HG02943 (cell line): ENCODE data around the gene SYK.

Experiments
- ATAC-seq: cut with Tn5 transposase; IDR thresholded peaks from one replicate; pipeline ENCODE4 v1.9.1; 2021; ENCODE audit warnings: mild to moderate bottlenecking, low read depth, moderate library complexity; ENCODE audit not compliant: unreplicated experiment

Gene SYK

DNA sequence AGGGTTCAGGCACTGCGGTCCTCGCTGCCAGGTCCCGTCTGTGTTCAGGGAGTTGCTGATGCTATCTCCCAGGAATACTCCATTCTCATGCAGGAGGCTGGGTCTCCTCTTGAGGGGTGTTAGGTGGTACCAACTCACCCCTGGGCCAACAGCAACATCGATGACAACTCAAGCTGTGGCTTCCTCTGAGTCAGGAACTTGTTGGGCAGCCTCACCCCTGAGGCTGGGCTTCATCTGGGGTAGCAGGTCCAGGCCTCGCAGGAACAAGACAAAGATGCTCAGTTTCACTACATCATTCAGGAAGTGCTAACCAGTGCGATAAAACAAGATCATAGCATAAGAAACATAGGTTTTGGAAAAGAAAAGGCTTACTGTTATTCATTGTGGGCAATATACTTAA lies 125.9 kb downstream of the SYK start:
- ATAC-seq = no peak

DNA sequence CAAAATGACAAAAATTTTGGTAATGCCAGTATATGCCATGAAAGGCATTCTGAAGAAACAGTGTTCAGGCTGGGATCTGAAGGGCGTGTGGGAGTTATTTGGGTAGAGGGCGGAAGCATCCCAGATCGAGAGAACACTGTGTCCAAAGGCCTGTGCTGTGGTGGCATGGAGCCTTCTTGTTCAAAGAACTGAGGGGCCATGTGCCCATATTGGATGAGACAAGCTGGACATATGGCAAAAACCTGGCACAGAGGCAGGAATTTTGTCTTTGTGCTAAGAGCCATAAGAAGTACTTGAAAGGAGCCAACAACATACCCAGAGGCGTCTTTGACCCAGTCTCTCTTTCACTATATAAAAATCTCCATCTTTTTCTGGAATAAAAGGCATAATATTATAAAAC lies 128.0 kb downstream of the SYK start:
- ATAC-seq = no peak

GRCh38 chr9:90933468-90933867 lies 131.8 kb downstream of the SYK start:
- ATAC-seq = no peak

DNA sequence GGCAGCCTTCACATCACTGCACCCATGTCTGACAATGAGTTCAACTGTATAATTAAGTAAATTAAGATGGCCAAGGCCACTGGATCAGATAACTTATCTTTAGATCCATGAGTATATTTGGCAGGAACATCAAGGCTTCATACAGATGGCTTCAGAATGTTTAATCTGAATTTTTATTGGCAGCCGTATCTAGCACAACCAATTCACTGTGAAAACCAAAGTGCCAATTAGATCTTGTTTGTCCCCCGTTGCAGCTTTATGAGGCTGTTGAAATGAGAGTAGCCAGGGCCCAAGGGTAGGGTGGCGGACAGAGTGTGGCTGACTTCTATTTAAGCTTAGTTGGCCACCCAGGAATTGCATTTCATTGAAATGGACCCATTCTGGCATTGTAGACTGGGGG lies 137.7 kb downstream of the SYK start:
- no peak for ATAC-seq

DNA sequence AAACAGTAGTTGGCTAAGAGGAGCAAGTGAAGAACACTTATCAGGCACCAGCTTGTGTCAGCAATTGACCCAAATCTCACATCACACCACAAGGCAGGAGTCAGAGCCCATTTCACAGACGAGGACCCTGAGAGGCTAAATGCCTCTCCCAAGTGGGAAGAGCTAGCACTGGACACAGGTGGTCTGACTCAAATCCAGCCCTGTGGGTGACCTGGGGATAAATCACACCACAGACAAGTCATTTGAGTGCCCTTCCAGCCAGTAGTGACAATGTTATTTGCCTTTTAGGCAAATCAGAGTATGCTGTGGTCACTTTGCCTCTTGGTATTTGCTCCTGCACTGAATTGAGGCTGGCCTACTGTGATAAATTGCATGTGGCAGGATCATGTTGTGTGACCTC lies 138.7 kb downstream of the SYK start:
- no peak for ATAC-seq

DNA sequence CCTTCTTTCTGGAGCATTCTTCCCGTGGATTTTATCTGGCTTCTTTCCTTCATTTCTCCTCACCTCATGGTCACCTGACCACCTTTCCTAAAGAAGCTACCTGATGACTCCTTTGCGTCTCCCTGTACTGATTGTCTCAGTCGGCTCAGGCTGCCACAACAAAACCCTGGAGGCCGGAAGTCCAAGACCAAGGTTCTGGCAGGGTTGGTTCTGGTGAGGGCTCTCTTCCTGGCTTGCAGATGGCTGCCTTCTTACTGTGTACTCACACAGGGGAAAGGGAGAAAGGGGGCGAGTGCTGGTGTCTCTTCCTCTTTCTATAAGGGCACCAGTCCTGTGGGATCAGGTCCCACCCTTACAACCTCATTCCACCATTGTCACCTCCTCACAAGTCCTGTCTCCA lies 140.0 kb downstream of the SYK start:
- no peak for ATAC-seq

DNA sequence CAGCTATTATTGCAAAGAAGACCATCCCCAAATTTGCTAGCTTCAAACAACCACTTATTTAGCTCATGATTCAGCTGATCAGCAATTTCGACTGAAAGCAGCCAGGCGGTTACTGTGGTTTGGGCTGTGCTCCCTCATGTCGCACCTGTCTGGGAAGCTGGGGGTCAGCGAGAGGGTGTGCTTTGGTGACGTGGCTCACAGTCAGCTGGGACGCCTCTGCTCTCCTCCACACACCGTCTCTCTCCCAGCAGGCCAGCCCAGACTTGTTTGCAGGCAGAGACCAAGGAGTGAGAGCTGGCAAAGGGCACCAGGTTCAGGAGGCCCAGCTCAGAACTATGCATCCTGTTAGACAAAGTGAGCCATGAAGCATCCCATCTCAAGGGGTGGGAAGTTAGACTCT lies 140.9 kb downstream of the SYK start:
- ATAC-seq = no peak

DNA sequence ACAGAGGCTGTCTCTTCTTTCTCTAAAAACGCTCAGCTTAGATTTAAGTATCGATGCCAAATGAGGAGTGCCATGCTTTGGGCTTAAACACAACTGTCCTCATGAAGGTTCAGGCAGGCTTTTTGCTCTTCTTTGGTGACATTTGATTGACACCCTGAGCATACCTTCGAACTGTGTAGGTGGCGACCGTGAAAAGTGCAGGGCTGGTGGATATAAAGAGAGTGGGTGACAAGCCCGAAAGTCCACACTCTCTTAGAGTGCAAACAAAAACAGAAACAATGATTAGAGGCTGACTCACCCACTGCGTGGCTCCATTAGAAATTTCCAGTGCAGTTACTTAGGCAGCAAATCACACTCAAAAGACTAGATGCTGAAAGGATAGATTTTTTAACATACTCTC lies 141.7 kb downstream of the SYK start:
- no peak for ATAC-seq

DNA sequence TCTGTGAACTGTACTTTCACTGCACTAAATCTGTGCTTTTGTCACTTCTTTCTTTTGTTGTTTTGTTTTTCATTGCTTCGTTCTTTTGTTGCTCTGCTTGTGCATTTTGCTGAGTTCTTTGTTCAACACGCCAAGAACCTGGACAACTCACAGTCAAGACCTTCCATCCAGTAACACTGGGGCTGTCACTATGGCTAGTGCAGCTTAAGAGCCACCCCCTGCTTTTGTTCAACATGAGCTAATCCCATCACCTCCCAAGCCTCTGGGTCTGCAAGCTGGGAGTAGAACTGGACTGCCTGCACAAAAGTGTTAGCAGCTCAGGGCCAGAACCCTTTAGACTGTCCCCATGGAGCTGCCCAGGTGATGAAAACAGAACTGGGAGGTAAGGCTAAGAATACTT lies 143.7 kb downstream of the SYK start:
- ATAC-seq = no peak

DNA sequence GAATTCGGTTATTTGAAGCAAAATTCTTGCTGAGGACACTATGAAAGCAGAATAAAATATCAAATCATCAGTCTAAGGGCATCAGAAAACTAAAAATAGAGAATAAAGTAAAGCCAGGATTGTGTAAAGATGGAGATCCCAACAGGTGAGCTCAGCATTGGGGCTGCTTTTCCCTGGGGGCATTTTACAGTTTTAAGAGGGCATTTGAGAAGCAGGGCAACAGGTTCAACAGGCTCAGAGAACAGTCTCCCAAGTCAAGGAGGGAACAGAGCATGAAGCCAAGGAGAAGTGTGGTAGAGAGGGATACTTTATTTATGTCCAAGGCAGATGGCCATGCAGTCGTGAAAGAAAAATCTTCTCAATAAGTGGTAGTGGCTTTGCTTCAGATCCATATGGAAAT lies 145.4 kb downstream of the SYK start:
- ATAC-seq = no peak
